GM19035 (cell line): ENCODE measurements around the gene CTNNA2.

Experiments used
- ATAC-seq: cut with Tn5 transposase; IDR thresholded peaks from one replicate; pipeline ENCODE4 v1.9.1; 2021; ENCODE audit not compliant: unreplicated experiment

The CTNNA2 gene

GRCh38 chr2:79782576-79783452 is 270.0 kb downstream of the CTNNA2 start:
- ATAC-seq, result no peak

- no peak for ATAC-seq
These were observed 276.3 kb downstream of the CTNNA2 start for GRCh38 chr2:79788952-79789651.

- ATAC-seq, result no peak
These were observed 277.0 kb downstream of the CTNNA2 start for GRCh38 chr2:79789811-79790210.

- no peak for ATAC-seq
These were observed 279.2 kb downstream of the CTNNA2 start for GRCh38 chr2:79792090-79792489.

- ATAC-seq, result no peak
These were observed 280.2 kb downstream of the CTNNA2 start for GRCh38 chr2:79793006-79793405.

GRCh38 chr2:79796641-79797040 is 283.8 kb downstream of the CTNNA2 start:
- no peak for ATAC-seq

GRCh38 chr2:79798776-79799175 is 285.9 kb downstream of the CTNNA2 start:
- no peak for ATAC-seq

GRCh38 chr2:79799729-79800128 is 286.9 kb downstream of the CTNNA2 start:
- ATAC-seq, result no peak

- ATAC-seq, result no peak
These were observed 288.2 kb downstream of the CTNNA2 start for GRCh38 chr2:79801082-79801481.

- no peak for ATAC-seq
These were observed 304.4 kb downstream of the CTNNA2 start for GRCh38 chr2:79817288-79817687.

GRCh38 chr2:79820281-79820680 is 307.4 kb downstream of the CTNNA2 start:
- no peak for ATAC-seq

- ATAC-seq, result no peak
These were observed 309.3 kb downstream of the CTNNA2 start for GRCh38 chr2:79822136-79822535.

GRCh38 chr2:79824086-79824786 is 311.4 kb downstream of the CTNNA2 start:
- no peak for ATAC-seq

- no peak for ATAC-seq
These were observed 315.0 kb downstream of the CTNNA2 start for GRCh38 chr2:79827881-79828280.

- ATAC-seq, result no peak
These were observed 317.6 kb downstream of the CTNNA2 start for GRCh38 chr2:79830501-79830900.

- no peak for ATAC-seq
These were observed 319.1 kb downstream of the CTNNA2 start for GRCh38 chr2:79831961-79832360.

- no peak for ATAC-seq
These were observed 319.8 kb downstream of the CTNNA2 start for GRCh38 chr2:79832511-79833234.

GRCh38 chr2:79833235-79833878 is 320.5 kb downstream of the CTNNA2 start:
- ATAC-seq, result no peak

GRCh38 chr2:79835911-79836310 is 323.1 kb downstream of the CTNNA2 start:
- no peak for ATAC-seq

- ATAC-seq, result no peak
These were observed 331.2 kb downstream of the CTNNA2 start for GRCh38 chr2:79844011-79844410.

- no peak for ATAC-seq
These were observed 334.0 kb downstream of the CTNNA2 start for GRCh38 chr2:79846878-79847277.
